Karpas-422 (cell line): Measurements from ENCODE around the gene RMDN3. TPM values are rescaled to one million over a fixed set of nuclear protein-coding genes. Genes with fewer than 3 reads are reported as not detected.
A peak's percentile ranks its signal among the peaks of the same experiment; 100 is the strongest.

Experiments used
- DNase-seq: peaks from one replicate; pipeline ENCODE4 v3.0.0-alpha.2; 2015
- H2AFZ ChIP-seq: fragments of 200-600 bp; sonication (generic); 2 replicates; pipeline ENCODE4 v1.6.1; 2014; ENCODE audit warnings: antibody characterized with exemption, low read length, mixed read lengths
- H3K27ac ChIP-seq: fragments of 200-600 bp; sonication (generic); 2 replicates; pipeline ENCODE4 v1.5.1; 2014; ENCODE audit warnings: mild to moderate bottlenecking, low read length, moderate library complexity
- H3K27me3 ChIP-seq: fragments of 200-600 bp; sonication (generic); 2 replicates; pipeline ENCODE4 v1.6.1; 2014; ENCODE audit warnings: low read length, mixed read lengths
- H3K36me3 ChIP-seq: fragments of 200-600 bp; sonication (generic); 2 replicates; pipeline ENCODE4 v1.6.1; 2014; ENCODE audit warnings: low read length, mixed read lengths; ENCODE audit not compliant: insufficient read depth
- H3K4me1 ChIP-seq: fragments of 200-600 bp; sonication (generic); 2 replicates; pipeline ENCODE4 v1.6.1; 2014; ENCODE audit warnings: mild to moderate bottlenecking, low read length, mixed read lengths
- H3K4me2 ChIP-seq: fragments of 200-600 bp; sonication (generic); 2 replicates; pipeline ENCODE4 v1.6.1; 2014; ENCODE audit warnings: low read length, low read depth, mild to moderate bottlenecking; ENCODE audit not compliant: poor library complexity, severe bottlenecking
- H3K4me3 ChIP-seq: fragments of 200-600 bp; sonication (generic); 2 replicates; pipeline ENCODE4 v1.5.1; 2014; ENCODE audit warnings: mild to moderate bottlenecking, antibody characterized with exemption, low read length, mixed read lengths
- H3K79me2 ChIP-seq: fragments of 200-600 bp; sonication (generic); 2 replicates; pipeline ENCODE4 v1.6.1; 2014; ENCODE audit warnings: mild to moderate bottlenecking, low read length, mixed read lengths
- H3K9ac ChIP-seq: fragments of 200-600 bp; sonication (generic); 2 replicates; pipeline ENCODE4 v1.6.0; 2014; ENCODE audit warnings: low read length
- H3K9me2 ChIP-seq: fragments of 200-600 bp; sonication (generic), shearing (Covaris generic); replicated peaks from 2 replicates; pipeline ENCODE4 v1.6.0; 2014; ENCODE audit warnings: mild to moderate bottlenecking, low read length, moderate library complexity; ENCODE audit not compliant: insufficient read depth
- H3K9me3 ChIP-seq: fragments of 300-700, 200-600 bp; sonication (generic); 2 replicates; pipeline ENCODE4 v1.6.1; 2014; ENCODE audit warnings: low read length, mixed read lengths
- H4K20me1 ChIP-seq: fragments of 200-600 bp; sonication (generic); 2 replicates; pipeline ENCODE4 v1.6.1; 2014; ENCODE audit warnings: mild to moderate bottlenecking, antibody characterized with exemption, low read length, low read depth; ENCODE audit not compliant: insufficient read depth
- total RNA-seq: library from RNA; depleted of rRNA; stranded (reverse); fragments of >200 nt; shearing (Covaris generic); gene quantifications from 2 replicates; pipeline ENCODE4 v1.2.3, GENCODE V29; 2014; ENCODE audit warnings: low replicate concordance

Gene RMDN3
- total RNA-seq, 1 experiment from 2014 or later = 7.8 TPM

DNA sequence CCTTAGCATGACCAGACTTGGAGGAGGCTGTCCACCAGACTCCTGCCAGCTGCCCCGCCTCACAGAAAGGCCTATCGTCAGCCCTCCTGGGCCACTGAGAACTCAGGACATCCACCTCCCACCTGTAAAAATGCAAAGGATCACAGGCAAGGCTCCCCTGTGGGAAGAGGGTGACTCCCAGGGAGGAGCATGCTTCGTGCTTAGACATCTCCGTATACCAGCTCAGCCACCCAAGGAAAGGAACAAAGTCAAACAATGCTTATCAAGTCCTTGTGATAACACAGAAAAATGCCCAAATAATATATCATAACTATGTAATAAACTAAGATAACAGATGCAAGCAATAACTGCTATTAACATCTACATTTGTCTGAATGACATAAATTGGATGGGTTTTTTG lies 4.2 kb downstream of the RMDN3 start:
- no peak for DNase-seq
- Histone ChIP-seq H4K20me1 (no peaks in the 10 kb centered on the region), H2AFZ (no peak overlapping the region), H3K4me3 (no peak overlapping the region), H3K4me2 (no peak overlapping the region), H3K4me1 (peaks cover 42% of the 10 kb centered on the region), H3K9me3 (no peaks in the 10 kb centered on the region), H3K9ac (no peak overlapping the region), H3K79me2 (peaks cover 41% of the 10 kb centered on the region), H3K36me3 (peaks cover 5% of the 10 kb centered on the region; the same call in 1 of the 2 replicates), H3K27ac (no peak overlapping the region), H3K9me2 (no peaks in the 10 kb centered on the region), H3K27me3 (no peaks in the 10 kb centered on the region)

DNA sequence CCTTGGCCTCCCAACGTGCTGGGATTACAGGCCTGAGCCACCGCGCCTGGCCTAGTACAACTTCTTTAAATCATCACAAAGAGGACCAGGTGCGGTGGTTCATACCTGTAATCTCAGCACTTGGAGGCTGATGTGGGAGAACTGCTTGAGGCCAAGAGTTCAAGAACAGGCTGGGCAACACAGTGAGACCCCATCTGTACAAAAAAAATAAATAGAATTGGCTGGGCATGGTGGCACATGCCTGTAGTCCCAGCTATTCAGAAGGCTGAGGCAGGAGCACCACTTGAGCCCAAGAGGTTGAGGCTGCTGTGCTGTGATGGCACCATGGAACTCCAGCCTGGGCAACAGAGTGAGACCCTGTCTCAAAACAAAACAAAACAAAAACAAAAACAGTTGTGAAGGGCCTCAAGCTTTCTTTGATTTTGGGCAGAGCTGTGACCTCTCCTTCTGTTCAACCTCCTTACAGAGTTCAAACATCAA lies 5.9 kb downstream of the RMDN3 start:
- no peaks in the 10 kb centered on the region for H4K20me1 ChIP-seq
- H3K9me3 ChIP-seq = no peaks in the 10 kb centered on the region
- no peak overlapping the region for H3K27ac ChIP-seq
- peaks cover 33% of the 10 kb centered on the region for H3K79me2 ChIP-seq
- no peak overlapping the region for H2AFZ ChIP-seq
- no peak overlapping the region for H3K4me3 ChIP-seq
- H3K9me2 ChIP-seq = no peaks in the 10 kb centered on the region
- no peaks in the 10 kb centered on the region for H3K27me3 ChIP-seq
- DNase-seq = no peak
- no peak overlapping the region for H3K9ac ChIP-seq
- no peak overlapping the region for H3K4me2 ChIP-seq
- peaks cover 38% of the 10 kb centered on the region for H3K4me1 ChIP-seq
- peaks cover 5% of the 10 kb centered on the region; the same call in 1 of the 2 replicates for H3K36me3 ChIP-seq

DNA sequence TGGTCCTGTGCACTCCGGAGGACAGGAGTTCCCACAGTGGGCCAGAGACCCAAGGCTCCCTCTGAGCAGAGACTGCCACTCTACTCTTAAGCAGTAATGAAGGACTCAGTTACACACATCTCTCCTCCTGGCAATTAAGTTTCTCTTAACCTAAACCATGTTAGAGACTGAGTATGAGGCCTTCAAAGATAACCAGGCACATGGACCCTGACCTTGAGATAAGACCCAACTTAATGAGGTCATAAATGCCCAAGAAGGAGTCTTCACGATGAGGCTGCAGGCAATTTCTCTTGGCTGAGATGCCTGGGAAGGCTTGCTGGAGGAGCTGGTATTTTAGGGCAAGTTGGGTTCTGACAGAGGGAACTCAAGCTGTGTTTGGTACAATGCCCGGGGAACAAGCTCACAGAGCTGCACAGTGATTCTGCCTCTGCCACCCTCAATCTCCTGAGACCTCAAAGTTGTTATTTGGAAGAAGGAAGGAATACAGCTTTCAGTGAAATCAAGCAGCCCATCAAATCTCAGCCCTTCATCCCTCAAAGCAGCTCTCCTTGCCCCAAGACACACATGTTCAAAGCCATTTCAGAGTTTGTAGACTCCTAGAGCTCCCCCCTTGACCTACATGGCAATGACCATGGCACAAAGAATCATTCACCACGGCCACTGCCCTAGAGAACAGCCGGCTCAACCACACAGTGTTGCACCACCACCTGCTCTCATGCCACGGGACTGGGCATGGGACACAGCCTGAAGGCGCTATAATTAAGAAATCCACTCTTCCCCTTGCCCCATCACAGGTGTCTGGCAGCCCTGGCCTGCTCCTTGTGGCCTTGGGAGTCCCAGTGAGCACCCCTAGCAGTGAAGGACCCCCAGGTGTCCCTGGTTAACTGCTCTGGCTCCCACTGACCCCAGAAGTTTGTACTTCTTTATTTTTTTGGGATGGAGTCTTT lies 7.1 kb downstream of the RMDN3 start:
- Histone ChIP-seq H3K36me3 (peaks cover 5% of the 10 kb centered on the region; the same call in 1 of the 2 replicates), H3K4me3 (no peak overlapping the region), H3K4me2 (no peak overlapping the region), H3K9me2 (no peaks in the 10 kb centered on the region), H3K9me3 (no peaks in the 10 kb centered on the region), H2AFZ (no peak overlapping the region), H3K27me3 (no peaks in the 10 kb centered on the region), H4K20me1 (no peaks in the 10 kb centered on the region), H3K79me2 (peaks cover 21% of the 10 kb centered on the region), H3K9ac (0 out of 2 replicates have a peak overlapping the region, but pooled peaks have one; percentile 21), H3K27ac (peak overlapping the region; percentile 56), H3K4me1 (peaks cover 26% of the 10 kb centered on the region)
- no peak for DNase-seq

DNA sequence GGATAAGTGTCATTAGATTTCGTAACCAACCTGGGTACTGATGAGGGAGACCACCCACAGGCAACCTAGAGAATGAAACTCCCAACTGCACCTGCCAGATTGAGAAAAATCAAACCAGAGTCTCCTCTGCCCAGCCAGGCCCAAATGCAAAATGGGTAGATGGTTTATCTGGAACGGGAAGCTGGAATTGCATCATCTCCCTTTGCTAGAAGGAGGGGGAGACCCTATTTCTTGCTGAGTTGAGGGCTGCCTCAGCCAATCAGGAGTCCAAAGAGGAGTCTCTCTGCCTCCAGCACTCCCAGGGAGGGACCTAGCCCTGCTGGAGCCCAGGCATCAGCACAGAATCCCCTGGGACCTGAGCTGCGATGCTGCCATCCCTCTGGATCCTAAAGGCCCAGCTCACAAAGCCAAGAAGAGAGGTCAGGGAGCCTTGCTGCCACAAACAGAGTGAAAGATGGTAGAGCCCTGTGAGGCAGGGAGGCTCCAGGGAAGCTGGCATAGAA lies 8.1 kb downstream of the RMDN3 start:
- Histone ChIP-seq H3K27ac (peak overlapping the region; percentile 56), H3K4me2 (no peak overlapping the region), H2AFZ (no peak overlapping the region), H3K4me1 (peaks cover 17% of the 10 kb centered on the region), H3K9ac (peak overlapping the region; percentile 21; the same call in 1 of the 2 replicates), H3K36me3 (peaks cover 5% of the 10 kb centered on the region; the same call in 1 of the 2 replicates), H3K79me2 (peaks cover 11% of the 10 kb centered on the region), H3K4me3 (no peak overlapping the region), H3K9me3 (no peaks in the 10 kb centered on the region), H3K9me2 (no peaks in the 10 kb centered on the region), H4K20me1 (no peaks in the 10 kb centered on the region), H3K27me3 (no peaks in the 10 kb centered on the region)
- no peak for DNase-seq

DNA sequence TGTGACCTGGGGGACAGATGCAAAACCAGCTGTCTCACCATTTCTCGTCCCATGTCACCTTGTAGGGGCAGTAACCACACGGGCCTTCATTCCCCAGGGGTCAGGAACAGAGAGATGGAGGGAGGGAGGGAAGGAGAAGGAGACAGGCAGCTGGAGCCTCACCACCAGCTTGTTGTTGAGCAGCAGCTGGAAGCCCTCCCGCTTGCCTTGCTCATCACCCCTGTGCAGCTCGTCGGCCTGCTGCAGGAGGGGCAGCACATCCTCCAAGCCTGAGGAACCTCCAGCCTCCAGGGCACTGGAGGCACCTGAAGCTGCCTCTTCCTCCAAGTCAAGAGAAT lies 10.3 kb downstream of the RMDN3 start:
- H3K4me3 ChIP-seq = no peak overlapping the region
- DNase-seq = no peak
- H4K20me1 ChIP-seq = no peaks in the 10 kb centered on the region
- H3K9ac ChIP-seq = no peak overlapping the region
- peaks cover 17% of the 10 kb centered on the region for H3K4me1 ChIP-seq
- H2AFZ ChIP-seq = no peak overlapping the region
- no peaks in the 10 kb centered on the region for H3K27me3 ChIP-seq
- H3K4me2 ChIP-seq = no peak overlapping the region
- no peaks in the 10 kb centered on the region for H3K9me3 ChIP-seq
- H3K36me3 ChIP-seq = peaks cover 5% of the 10 kb centered on the region; the same call in 1 of the 2 replicates
- no peaks in the 10 kb centered on the region for H3K9me2 ChIP-seq
- H3K27ac ChIP-seq = no peak overlapping the region
- no peaks in the 10 kb centered on the region for H3K79me2 ChIP-seq

DNA sequence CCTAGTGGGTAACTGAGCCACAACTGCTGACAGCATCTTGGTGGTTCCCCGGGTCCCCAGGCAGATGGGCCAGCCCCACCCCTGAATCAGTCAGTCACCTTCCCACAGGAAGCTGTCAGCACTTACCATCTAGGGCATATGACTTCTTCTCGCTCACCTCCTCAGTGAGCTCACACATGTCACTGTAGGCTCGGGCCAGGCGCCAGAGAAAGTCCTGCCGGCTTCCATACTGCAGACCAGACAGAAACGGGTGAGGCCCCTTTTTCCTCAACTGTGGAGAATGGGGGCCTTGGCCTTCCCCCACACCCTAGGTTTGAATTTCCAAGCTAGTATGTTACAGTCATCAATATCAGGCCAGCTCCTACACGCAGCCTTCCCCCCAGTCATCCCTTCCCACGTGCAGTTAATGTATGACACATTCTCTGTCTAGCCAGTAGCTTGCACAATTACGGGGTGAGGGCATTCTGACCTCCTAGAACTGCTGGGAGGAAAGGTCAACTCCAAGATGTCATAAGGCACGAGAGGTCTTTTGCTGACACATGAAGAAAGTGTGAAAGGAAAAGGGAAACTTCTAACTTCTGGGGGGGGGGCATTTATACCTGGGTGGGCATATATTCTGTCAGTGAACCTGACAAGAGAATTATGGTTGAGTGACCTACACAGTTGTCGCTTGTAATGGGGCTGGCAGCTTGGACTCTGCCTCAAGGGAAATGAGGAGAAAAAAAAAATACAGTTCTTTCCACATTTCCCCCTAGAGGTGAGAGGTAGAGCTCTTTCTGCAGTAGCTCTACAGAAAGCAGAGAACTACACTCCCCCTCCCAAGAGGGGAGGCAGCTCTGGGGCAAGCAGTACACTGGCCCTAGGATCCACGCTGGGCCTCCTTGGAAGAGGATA lies 10.9 kb downstream of the RMDN3 start:
- Histone ChIP-seq H4K20me1 (no peaks in the 10 kb centered on the region), H3K36me3 (peaks cover 4% of the 10 kb centered on the region; the same call in 1 of the 2 replicates), H3K9ac (no peak overlapping the region), H3K9me2 (no peaks in the 10 kb centered on the region), H3K4me1 (peaks cover 17% of the 10 kb centered on the region), H2AFZ (no peak overlapping the region), H3K4me2 (no peak overlapping the region), H3K27me3 (no peaks in the 10 kb centered on the region), H3K4me3 (no peak overlapping the region), H3K79me2 (no peaks in the 10 kb centered on the region), H3K27ac (no peak overlapping the region), H3K9me3 (no peaks in the 10 kb centered on the region)
- DNase-seq = peak; percentile 53

DNA sequence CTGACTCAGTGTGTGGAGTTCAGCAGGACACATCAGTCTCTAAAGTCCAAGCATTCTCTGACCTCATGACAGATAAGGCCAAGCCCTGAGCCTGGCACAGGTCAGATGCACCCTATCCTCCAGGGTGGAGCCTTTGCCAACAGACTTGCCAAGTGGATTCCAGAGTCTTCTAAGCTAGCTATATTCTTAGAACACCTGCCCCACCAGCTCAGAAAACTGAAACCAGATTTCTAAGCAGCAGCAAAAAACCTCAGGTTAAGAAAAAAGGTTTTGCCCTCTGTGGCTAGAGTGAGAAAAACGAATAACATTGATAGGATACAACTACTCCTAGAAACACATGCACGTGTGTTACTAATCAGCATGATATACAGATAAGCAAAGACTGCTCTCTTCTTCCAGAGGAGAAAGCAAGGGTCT lies 11.6 kb downstream of the RMDN3 start:
- Histone ChIP-seq H3K79me2 (no peaks in the 10 kb centered on the region), H2AFZ (no peak overlapping the region), H3K4me1 (peaks cover 17% of the 10 kb centered on the region), H3K9ac (no peak overlapping the region), H3K9me2 (no peaks in the 10 kb centered on the region), H3K4me2 (no peak overlapping the region), H3K36me3 (peaks cover 9% of the 10 kb centered on the region; the same call in 1 of the 2 replicates), H3K4me3 (no peak overlapping the region), H4K20me1 (no peaks in the 10 kb centered on the region), H3K27ac (no peak overlapping the region), H3K9me3 (no peaks in the 10 kb centered on the region), H3K27me3 (no peaks in the 10 kb centered on the region)
- no peak for DNase-seq
